K562 (cell line): ENCODE data around the gene EVI5L. TPM values are rescaled to one million over a fixed set of nuclear protein-coding genes. Genes with fewer than 3 reads are reported as not detected.

Source experiments
- ARID3A ChIP-seq: IDR thresholded peaks from 2 replicates; pipeline ENCODE4 v1.6.1; 2012; ENCODE audit warnings: low read depth, low read length, improper control_type of control experiment, borderline replicate concordance
- BCOR ChIP-seq: fragments of 450-650 bp; IDR thresholded peaks from 2 replicates; pipeline ENCODE4 v1.6.1; 2016
- CTBP1 ChIP-seq: fragments of 450-650 bp; IDR thresholded peaks from 2 replicates; pipeline ENCODE4 v1.6.1; 2016; ENCODE audit warnings: borderline replicate concordance
- DPF2 ChIP-seq: fragments of 450-650 bp; IDR thresholded peaks from 2 replicates; pipeline ENCODE4 v1.6.1; 2016
- ETS1 ChIP-seq: conservative IDR thresholded peaks from 2 replicates; pipeline ENCODE4 v1.6.1; 2011; ENCODE audit warnings: low read depth, mild to moderate bottlenecking, low read length; ENCODE audit not compliant: control insufficient read depth
- HDAC2 ChIP-seq: fragments of 450-650 bp; IDR thresholded peaks from 2 replicates; pipeline ENCODE4 v1.6.1; 2016; ENCODE audit warnings: mild to moderate bottlenecking
- NCOA2 ChIP-seq, 2 experiments: fragments of 450-650 bp; IDR thresholded peaks; 2 replicates each; pipeline ENCODE4 v1.6.1; 2018; ENCODE audit warnings: mild to moderate bottlenecking in 2 of 2, moderate library complexity in 1 of 2; ENCODE audit not compliant: partially characterized antibody in 2 of 2
- NFIX ChIP-seq: fragments of 250-450 bp; sonication (Bioruptor Pico); IDR thresholded peaks from 2 replicates; pipeline ENCODE4 v1.4.0; 2020; ENCODE audit warnings: low read depth, mild to moderate bottlenecking, moderate library complexity
- NFXL1 ChIP-seq: fragments of 450-650 bp; formaldehyde crosslinking; IDR thresholded peaks from 2 replicates; pipeline ENCODE4 v1.4.0; 2021; ENCODE audit warnings: mild to moderate bottlenecking
- PHF21A ChIP-seq: fragments of 450-650 bp; IDR thresholded peaks from 2 replicates; pipeline ENCODE4 v1.6.1; 2017; ENCODE audit warnings: low read depth, borderline replicate concordance
- REST ChIP-seq, 2 experiments: fragments of 450-650 bp; formaldehyde crosslinking in 1 of 2; IDR thresholded peaks; 2 replicates each; pipeline versions ENCODE4 v1.4.0 to v1.6.1; 2014 to 2020; ENCODE audit warnings: mild to moderate bottlenecking in 2 of 2, borderline replicate concordance in 1 of 2, low read depth in 1 of 2
- ZNF655 ChIP-seq: fragments of 250-450 bp; sonication (Bioruptor Pico); IDR thresholded peaks from 2 replicates; pipeline ENCODE4 v1.5.0; 2021
- ZNF740 ChIP-seq, 3 experiments: fragments of 200-800 bp in 1 of 3; sonication (Bioruptor generic) in 1 of 3; sonication (generic) in 1 of 3; formaldehyde crosslinking in 1 of 3; IDR thresholded peaks; 2 replicates each; pipeline versions ENCODE4 v1.6.1 to v1.8.0; 2016 to 2022; ENCODE audit warnings: mild to moderate bottlenecking in 2 of 3, missing compliant biosample characterization in 2 of 3, missing genetic modification characterization in 2 of 3, missing genetic modification reagents in 1 of 3
- polyA plus RNA-seq, 8 experiments: library from polyadenylated mRNA; depleted of rRNA in 4 of 8; stranded (reverse) in 5 of 8; unstranded in 3 of 8; fragments of >200 nt; fragmentation: Nextera tagmentation in 2 of 8; fragmentation: Illumina TruSeq in 1 of 8; extraction: Ambion mirVana in 2 of 8; extraction: Trizol in 1 of 8; gene quantifications; 2 replicates each; pipeline versions ENCODE4 v1.2.1 to v1.2.3, GENCODE V29; 2011 to 2014; ENCODE audit warnings: inconsistent platforms in 1 of 8, missing spikeins in 1 of 8
- total RNA-seq, 7 experiments: library from RNA; depleted of rRNA in 6 of 7; stranded (reverse); fragments of >200 nt in 6 of 7; fragmentation: Illumina TruSeq in 2 of 7; extraction: Trizol in 2 of 7; gene quantifications; 2 replicates each; pipeline versions ENCODE4 v1.2.1 to v1.2.3, GENCODE V29; 2011 to 2021; ENCODE audit warnings: low replicate concordance in 1 of 7

Gene EVI5L
- total and polyA plus RNA-seq, 9 of the 15 experiments (the other 6 are each of a cell fraction or from before 2014, with no cell fraction given) = 0.69 to 1.8 (median 1.2) TPM; not detected in 2

GRCh38 chr19:7829561-7830271 lies at the start of gene EVI5L (continued):
- TF ChIP-seq ARID3A = peak; percentile 98
- TF ChIP-seq NFXL1 (CRISPR knock-in tag) = no peak
- TF ChIP-seq CTBP1 = peak; percentile 74
- TF ChIP-seq ZNF655 = no peak
- TF ChIP-seq DPF2 = no peak
- peak; percentile 72 for TF ChIP-seq ZNF740 (CRISPR knock-in tag; IDR thresholded peaks at IDR 0.05)
- TF ChIP-seq ZNF740 (tag; IDR thresholded peaks at IDR 0.05) = no peak
- no peak for TF ChIP-seq BCOR
- no peak for TF ChIP-seq PHF21A
- no peak for TF ChIP-seq ETS1
- TF ChIP-seq REST (IDR thresholded peaks at IDR 0.05; ENCODE audit: borderline replicate concordance) = no peak
- TF ChIP-seq REST (CRISPR knock-in tag; IDR thresholded peaks at IDR 0.05; ENCODE audit: low read depth) = no peak
- TF ChIP-seq NCOA2 (IDR thresholded peaks at IDR 0.05; ENCODE audit: partially characterized antibody in 2 of 2) = no peak
- no peak for TF ChIP-seq NFIX (CRISPR knock-in tag)
- TF ChIP-seq HDAC2 = no peak
